HG03066 (cell line): ENCODE data around the gene UCK1.
"Not testable (repeated sequence)": the region's sequence is repeated elsewhere in the genome, so short reads cannot be mapped to it uniquely, and the experiment has no call there.

Experiments
- ATAC-seq: cut with Tn5 transposase; IDR thresholded peaks from one replicate; pipeline ENCODE4 v1.9.1; 2021; ENCODE audit warnings: low read depth; ENCODE audit not compliant: unreplicated experiment

UCK1 gene

DNA sequence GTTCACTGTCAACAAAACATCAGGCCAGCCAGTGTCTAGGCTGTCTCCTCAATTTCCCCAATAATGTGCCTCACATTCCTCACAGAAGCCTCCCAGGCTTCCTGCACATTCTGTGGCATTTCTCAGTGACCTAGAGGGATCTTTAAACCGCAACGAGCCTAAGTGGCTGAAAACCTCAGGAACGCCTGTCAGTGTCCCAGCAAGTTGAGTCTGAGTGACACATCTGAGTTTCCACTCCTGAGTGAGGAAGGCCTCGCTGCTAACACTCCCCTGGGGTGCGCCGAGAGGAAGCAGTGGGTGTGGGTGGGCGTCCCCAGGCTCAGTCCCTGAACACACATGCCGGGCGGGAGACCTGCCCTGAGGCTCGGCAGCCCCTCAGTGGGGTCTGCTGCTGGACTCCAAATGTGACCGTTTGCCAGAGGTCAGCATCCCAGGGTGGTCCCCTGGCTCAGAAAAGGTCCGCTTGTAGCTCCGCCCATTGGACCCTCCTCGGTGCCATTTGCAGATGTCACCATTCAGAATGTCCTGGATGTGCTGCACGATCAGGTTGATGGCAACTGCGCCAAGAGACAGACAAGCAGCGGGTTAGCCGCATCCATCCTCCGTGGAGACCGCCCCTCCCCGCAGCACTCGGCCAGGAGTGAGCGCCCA, 6.3 kb downstream of the UCK1 start:
- no peak for ATAC-seq

DNA sequence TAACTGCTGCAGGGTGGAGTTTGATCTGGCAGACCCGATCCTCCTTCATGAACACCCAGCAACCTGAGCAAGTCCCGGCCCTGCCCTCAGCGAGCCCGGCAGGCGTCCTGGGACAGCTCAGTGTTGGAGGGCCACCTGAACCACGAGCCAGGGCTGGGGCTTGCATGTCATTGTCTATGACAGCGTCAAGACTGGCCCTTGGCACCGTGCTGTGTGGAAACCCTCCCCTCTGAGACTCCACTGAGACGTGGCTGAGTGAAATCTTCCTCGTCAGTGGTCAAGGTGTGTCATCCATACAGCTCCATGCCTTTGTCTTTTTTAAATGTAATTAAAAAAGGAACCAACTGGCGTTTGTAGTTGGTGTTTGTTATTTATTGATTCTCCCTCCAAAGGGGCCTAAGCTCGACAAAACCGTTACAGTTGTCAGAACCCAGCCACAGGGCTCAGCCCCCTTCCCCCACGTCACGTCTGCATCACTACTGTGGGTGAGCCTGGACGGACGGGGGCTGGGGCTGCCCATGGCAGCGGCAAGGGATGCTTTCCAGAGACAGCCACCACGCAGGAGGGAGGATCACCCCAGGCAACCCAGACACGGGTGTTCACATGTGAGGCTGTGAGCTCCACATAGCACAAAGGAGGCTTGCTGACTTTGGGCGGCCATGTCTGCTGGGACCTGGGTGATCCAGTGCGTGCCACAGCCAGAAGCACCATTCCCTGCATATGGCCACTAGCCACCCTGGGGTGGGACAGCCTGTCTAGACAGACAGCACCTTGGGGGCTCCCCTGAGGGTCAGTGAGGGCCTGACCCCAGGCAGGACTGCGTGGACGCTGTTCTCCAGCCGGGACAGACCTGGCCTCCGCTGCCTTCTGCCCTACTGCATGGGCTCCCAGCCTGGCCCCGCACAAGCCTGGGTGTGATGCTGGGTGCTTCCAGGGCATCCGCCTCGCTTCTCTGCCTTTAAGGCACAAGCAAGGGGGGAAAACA, 7.3 kb downstream of the UCK1 start:
- no peak for ATAC-seq

DNA sequence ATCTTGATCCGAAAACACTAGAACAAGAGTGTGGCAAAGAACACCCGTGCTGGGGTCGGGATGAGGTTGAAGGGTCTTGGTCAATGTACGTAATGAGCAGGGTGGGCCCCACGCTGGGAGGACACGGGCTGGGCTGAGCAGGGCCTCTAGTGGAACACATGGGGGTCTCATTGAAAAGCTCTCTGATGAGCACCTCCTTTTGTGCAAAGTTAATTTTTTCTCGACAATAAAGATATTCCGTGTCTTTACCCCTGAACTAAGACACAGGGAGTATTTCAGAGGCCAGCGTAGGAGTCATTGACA, 8.0 kb downstream of the UCK1 start:
- ATAC-seq = no peak

DNA sequence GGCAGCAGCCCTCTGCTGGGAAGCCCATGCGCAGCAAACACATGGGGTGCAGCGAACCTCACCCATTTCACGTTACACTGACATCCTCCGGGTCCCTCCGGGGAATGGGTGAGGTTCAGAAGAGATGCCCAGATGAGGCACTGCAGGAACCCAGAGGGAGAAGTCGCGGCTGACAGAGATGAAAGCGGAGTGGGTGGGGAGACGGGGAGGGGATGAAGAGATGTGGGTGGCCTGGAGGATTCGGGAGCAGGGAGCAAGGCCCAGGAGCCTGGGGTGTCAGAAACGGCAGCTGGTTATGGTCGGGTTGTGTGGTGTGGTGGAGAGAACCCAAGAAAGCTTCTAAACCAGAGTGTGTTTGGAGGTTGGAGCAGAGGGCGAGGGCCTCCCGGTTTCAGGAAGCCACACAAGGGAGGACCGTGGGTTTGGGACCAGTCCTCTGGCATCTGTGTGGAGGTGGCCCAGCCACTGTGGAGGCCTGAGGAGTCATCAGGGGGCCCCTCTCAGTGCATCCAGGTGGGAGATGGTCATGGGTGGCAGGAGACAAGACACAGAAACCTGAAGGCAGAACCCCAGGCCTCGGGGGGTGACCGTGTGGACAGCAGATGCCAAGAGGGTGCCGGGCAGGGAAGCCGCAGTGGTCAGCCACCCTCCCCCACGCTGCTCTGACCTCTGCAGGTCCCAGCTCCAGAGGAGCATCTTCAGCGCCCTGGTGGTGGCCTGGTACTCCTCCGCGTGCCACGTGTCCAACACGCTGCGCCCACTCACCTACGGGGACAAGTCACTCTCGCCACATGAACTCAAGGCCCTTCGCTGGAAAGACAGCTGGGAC, 8.6 kb downstream of the UCK1 start:
- ATAC-seq = no peak

DNA sequence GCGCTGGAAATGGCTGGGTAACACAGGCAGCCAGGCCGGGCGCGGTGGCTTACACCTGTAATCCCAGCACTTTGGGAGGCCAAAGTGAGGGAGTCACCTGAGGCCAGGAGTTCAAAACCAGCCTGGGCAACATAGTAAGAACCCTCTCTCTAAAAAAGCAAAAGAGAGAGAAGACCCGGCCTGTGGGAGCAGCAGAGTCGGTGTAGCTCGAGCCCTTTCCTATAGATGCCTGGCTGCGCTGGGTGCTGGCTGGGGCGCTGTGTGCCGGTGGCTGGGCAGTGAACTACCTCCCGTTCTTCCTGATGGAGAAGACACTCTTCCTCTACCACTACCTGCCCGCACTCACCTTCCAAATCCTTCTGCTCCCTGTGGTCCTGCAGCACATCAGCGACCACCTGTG, 9.2 kb downstream of the UCK1 start:
- no peak for ATAC-seq

DNA sequence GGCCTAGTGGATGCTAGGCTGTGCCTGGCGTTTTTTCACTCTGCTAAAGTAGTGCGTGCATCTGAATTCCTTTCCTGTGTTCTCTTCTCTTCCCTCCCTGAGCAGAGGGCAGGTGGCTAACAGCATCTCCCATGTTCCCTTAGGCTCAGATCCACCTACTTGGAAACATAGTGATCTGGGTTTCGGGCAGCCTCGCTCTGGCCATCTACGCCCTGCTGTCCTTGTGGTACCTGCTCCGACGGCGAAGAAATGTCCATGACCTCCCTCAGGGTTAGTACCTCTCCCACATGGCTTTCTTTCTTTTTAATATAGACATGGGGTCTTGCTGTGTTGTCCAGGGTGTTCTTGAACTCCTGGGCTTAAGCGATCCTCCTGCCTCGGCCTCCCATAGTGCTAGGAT, 9.9 kb downstream of the UCK1 start:
- no peak for ATAC-seq

DNA sequence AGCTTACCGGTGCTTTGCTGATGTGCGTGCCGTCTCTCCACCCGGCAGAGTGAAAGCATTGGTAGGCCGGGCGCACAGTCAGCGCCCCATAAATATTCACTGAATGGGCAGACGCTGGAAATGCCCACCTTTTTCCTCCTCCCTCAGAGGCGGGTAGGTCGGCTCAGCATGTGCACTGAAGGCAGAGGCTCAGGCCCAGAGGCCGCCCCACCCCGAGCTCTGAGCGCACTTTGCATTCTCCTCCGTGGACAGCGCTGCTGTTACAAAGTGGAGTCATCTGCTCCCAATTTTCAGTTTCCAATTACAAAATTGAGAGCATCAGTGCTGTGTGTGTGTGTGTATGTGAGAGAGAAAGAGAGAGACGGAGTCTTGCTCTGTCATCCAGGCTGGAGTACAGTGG, 10.6 kb downstream of the UCK1 start:
- no peak for ATAC-seq

DNA sequence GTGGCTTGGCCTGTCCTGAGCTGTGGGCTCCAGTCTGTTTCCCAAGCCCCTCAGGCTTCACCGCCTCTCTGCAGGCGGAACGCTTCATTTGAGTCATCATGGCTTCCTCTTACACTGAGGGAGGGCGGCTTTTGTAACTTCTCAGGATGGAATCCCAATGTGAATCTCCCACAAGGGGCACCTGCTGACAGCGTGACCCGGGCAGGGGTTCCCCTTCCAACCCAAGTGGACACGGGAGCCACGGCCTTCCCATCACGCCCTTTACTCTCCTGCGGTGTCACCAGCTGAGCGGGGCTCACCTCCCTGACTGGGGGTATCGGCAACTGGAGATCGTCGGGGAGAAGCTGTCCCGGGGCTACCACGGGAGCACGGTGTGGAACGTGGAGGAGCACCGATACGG, 12.5 kb downstream of the UCK1 start:
- ATAC-seq = no peak

DNA sequence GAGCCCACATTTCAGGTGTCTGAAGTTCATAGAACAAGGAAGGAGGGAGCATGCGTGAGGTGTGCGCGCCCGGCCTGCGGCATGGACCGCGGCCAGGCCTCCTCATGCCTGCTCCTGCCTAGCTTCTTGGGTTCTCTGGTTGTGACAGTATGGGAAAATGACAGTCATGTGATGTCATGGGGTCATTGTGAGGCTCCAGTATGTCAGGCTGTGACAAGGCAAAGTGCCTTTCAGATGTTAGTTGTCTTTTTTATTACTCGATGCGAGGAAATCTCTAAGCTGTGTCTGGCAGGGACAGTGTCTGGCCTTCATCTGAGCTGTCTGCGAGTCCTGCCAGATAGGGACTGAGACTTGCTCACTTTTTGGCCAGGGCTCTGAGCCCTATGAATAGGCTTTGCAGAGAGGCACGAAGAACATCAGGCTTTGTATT, 13.3 kb downstream of the UCK1 start:
- ATAC-seq = no peak

DNA sequence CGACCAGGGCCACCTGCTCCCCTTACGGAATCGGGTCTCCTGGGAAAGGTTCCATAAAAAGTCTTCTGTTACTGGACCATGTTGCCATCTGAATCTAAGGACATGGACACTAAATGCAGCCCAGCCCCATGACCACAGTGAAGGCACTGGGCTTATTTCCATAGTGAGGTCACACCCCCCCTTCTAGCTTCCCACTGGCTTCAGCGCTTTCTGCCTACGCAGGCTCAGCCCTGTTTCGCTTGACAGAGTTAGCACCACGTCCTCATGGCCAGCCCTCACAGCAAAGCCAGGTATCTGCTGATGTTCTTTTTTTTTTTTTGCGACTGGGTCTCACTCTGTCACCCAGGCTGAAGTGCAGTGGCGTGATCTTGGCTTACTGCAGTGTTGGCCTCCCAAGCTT, 14.1 kb downstream of the UCK1 start:
- ATAC-seq = no peak

DNA sequence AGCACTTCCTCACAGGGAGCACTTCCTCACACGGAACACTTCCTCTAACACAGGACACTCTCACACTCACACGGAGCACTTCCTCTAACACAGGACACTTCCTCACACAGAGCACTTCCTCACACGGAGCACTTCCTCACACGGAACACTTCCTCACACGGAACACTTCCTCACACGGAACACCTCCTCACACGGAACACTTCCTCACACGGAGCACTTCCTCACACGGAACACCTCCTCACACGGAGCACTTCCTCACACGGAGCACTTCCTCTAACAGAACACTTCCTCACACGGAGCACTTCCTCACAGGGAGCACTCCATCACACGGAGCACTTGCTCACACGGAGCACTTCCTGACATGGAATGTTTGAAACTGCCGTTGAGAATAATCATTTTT, 15.0 kb downstream of the UCK1 start:
- no peak for ATAC-seq

DNA sequence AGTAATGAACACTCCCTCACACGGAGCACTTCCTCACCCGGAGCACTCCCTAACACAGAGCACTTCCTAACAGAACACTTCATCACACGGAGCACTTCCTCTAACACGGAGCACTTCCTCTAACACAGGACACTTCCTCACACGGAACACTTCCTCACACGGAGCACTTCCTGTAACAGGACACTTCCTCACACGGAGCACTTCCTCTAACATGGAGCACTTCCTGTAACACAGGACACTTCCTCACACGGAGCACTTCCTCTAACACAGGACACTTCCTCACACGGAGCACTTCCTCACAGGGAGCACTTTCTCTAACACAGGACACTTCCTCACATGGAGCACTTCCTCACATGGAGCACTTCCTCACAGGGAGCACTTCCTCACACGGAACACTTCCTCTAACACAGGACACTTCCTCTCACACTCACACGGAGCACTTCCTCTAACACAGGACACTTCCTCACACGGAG, 15.5 kb downstream of the UCK1 start:
- ATAC-seq = not testable (repeated sequence)

DNA sequence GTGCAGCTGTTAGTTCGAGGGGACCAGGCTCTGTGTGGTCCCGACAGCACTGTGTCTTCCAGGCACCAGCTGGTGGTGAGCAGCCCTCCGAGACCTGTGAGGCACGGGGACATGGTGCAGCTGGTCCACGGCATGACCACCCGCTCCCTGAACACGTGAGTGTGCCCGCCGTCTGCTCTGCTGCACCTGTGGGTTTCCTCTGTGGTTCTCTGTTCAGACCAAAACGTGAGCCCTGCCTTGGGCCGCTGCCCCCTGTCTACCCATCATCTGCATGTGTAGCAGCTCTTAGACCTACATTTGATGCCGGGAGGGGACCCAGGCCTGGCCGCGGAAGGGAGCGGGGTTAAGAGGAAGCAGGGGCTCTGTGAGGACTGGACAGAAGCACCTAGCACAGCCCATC, 17.9 kb downstream of the UCK1 start:
- no peak for ATAC-seq

DNA sequence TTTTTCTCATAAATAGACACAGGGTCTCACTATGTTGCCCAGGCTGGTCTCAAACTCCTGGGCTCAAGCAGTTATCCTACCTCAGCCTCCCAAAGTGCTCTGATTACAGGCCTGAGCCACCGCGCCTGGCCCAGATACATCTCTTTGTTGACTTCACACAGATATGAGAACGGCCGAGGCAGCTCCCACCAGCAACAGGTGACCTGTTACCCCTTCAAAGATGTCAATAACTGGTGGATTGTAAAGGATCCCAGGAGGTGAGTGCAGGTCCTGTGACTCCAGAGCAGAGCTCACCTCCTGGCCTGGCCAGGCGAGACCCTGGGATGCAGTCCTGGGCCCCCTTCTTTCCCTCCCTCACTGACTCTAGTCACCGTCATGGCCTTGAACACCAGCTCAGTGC, 19.2 kb downstream of the UCK1 start:
- no peak for ATAC-seq

DNA sequence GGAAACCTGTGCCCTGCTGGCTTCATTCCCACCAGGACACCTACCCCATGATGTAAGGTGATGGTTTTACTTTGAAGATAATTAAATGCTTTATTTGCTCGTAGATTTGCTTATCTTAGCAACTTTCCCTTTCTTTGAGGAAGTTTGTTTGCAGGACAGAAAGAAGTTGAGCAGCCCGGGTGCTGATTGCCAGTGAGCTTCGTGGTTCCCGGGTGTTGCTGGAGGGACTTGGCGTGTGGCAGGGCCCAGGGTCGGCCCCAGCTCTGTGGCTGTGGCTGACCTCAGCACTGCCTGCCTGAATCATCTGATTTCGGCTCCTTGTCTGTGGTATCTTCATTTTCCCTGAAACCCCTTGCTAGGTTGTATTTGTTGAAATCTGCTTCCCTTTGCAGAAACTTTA, 19.6 kb downstream of the UCK1 start:
- no peak for ATAC-seq

DNA sequence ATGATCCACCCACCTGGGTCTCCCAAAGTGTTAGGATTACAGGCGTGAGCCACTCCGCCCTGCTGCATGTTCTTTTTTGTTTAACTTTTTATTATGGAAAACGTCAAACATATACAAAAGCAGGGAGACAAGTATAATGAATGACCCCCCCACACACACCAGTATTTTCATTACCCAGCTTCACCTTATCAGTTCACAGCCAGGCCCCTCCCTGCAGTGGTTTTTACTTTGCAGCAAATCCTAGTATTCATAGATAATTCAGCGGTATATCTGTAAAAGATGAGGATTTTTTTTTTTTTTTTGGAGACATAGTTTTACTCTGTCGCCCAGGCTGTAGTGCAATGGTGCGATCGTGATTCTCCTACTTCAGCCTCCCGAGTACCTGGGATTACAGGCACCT, 26.1 kb downstream of the UCK1 start:
- no peak for ATAC-seq

DNA sequence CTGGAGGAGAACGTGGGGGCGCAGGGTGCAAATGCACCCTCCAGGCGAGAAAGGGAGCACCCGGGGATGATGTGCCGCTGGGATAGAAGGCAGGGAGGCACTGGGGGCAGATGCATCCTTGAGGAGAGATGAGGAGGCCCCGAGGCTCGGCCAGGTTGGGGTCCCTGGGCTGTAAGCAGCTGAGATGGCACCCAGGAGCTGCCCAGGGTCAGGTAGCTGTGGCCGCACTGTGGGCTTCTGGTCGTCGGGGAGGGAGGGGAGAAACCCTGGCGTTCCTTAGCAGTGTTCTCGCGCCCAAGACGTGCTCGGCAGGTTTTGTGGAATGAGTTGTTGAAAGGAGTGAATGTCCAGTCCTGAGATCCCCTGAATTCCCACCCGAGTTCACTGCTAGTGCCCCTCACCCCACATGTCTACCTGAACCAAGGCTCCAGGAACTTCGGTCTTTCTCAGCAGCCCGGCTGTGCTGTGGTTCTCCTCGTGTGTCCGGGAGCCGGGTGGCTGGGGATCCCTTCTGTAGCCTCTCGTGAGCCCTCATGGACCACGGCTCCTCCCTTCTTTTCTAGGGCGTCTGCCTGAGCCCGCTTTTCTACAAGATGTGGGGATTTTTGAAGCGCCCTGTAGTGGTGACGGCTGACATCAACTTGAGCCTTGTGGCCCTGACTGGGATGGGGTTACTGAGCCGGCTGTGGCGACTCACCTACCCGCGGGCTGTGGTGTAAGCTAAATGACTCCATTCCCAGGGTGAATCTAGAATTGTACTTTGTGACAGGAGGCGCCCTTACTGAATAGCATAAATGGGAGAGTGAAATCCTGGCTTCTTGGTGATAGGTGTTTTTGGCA, 27.2 kb downstream of the UCK1 start:
- no peak for ATAC-seq

DNA sequence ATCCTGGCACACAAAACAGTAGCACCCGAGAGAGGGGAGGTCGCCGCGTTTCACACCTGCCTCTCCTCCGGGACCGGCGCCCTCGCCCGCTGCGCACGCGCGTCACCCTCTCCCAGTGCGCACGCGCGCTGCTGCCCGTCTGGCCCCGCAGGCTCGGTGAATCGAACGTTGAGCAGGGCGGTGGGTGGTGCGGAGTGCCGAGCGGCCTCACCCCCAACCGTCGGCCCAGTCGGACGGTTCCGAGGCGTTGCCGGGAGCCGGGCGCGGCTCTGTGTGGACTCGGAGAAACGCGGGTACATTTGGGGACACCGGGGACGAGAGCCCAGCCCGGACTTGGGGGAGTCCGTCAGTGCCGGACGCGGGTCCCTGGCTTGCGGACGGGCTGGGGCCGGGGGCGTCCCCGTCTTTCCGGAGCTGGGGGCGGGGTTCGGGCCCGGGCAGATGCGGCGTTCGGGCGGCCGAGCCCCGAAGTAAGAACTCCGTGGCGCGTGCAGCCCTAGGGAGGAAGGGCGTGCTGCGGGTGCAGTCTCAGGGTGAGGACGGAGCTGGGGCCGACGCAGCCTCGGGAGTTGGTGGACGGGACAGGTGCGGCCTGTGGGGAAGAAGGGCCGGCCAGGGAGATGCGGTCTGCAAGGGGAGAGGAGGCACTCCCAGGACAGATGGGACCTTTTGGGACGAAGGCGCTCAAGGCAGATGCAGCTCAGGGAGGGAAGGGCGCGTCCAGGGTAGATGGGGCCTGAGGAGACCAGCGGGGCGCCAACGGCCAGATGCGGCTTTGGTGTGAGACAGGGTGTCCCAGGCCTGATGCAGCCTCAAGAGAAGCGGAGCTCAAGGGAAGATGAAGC, 28.1 kb downstream of the UCK1 start, which contains the start of gene POMT1:
TSS of gene POMT1 (plus strand) at position 138 of the 845 bp plus-strand sequence. CDS start 1,301 bp downstream, outside the sequence.
- peak; percentile 79 for ATAC-seq

DNA sequence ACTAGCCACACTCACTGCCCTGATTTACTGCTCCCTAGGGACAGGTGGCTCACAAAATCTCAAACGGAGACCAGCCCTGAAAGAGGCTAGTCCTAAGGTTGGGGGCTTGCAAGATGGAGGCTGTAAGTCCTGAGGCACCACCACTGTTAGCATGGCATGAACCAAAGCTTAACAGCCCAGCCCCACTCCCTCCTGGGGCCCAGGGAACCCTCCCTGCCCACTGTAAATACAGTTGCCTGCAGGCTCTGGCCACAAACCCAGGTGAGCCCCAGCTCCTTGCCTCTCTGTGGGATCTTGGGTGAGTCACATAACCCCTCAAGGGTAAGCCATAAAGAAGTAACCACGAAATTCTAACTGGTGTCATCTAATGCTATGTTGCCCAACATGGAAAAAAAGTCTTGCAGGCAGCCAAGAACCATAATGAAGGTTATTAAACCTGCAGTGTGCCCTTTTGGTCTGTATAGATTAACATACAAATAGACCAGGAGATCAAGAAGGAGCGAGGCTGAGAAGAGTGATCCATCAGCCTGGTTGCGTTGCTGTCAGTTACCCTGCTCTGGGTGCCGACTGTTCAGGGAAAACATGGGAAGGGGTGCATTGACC, 30.0 kb downstream of the UCK1 start:
- ATAC-seq = no peak
